Endothelial cell of umbilical vein (primary cell): ENCODE results near the gene SCG2. TPM values are rescaled to one million over a fixed set of nuclear protein-coding genes. Genes with fewer than 3 reads are reported as not detected.

ENCODE experiments used
- BruUV-seq: library from RNA; stranded (reverse); fragments of 400-500 nt; replicated peaks from 2 replicates; lab custom pipeline; 2021; lab: Mats Ljungman, UMichigan
- CTCF ChIA-PET: fragments of 300-600, 350-600 bp; sonication (Branson Sonifier 250); formaldehyde crosslinking; loops from one replicate; lab custom pipeline; 2021; ENCODE audit warnings: antibody characterized with exemption, inconsistent platforms; lab: Charles Lee
- POLR2A ChIA-PET: fragments of 300-600, 350-600 bp; sonication (Branson Sonifier 250); formaldehyde crosslinking; loops from one replicate; lab custom pipeline; 2021; ENCODE audit warnings: antibody characterized with exemption, inconsistent platforms; lab: Charles Lee
- DNase-seq: peaks from one replicate; pipeline ENCODE4 v3.0.0-alpha.2; 2011; ENCODE audit warnings: low read depth, low spot score
- FAIRE-seq: peaks from 2 replicates; lab custom pipeline; 2011; peaks lifted over from hg19 to GRCh38; lab: Jason Lieb, UNC
- H2AFZ ChIP-seq: 2 replicates; pipeline ENCODE4 v1.6.0; 2012; ENCODE audit warnings: low read depth, low read length, control low read depth, inconsistent platforms
- H3K27ac ChIP-seq: 2 replicates; pipeline ENCODE4 v1.5.1; 2011; ENCODE audit warnings: low read depth, mild to moderate bottlenecking, control low read depth, low read length, moderate library complexity; ENCODE audit not compliant: insufficient read depth
- H3K27me3 ChIP-seq, 2 experiments: 2 replicates each; pipeline versions ENCODE4 v1.6.0 to v1.6.1; 2011; ENCODE audit warnings: low read length in 2 of 2, mixed read lengths in 1 of 2; ENCODE audit not compliant: control insufficient read depth in 2 of 2, insufficient read depth in 2 of 2
- H3K36me3 ChIP-seq, 2 experiments: 2 replicates in 1 of 2; 3 replicates in 1 of 2; pipeline ENCODE4 v1.5.1; 2011; ENCODE audit warnings: low read length in 2 of 2, mild to moderate bottlenecking in 1 of 2, moderate library complexity in 1 of 2; ENCODE audit not compliant: control insufficient read depth in 2 of 2, insufficient read depth in 2 of 2; ENCODE audit errors: extremely low read depth in 1 of 2
- H3K4me1 ChIP-seq: 3 replicates; pipeline ENCODE4 v1.5.1; 2011; ENCODE audit warnings: mild to moderate bottlenecking, low read length; ENCODE audit not compliant: control insufficient read depth, insufficient read depth; ENCODE audit errors: extremely low read depth
- H3K4me2 ChIP-seq: 2 replicates; pipeline ENCODE4 v1.6.1; 2011; ENCODE audit warnings: low read length, control low read depth, mixed read lengths; ENCODE audit not compliant: insufficient read depth
- H3K4me3 ChIP-seq, 3 experiments: fragments of 200-600 bp in 1 of 3; sonication (generic), shearing (Covaris generic) in 1 of 3; replicated peaks in 1 of 3; 2 replicates each; pipeline ENCODE4 v1.5.1; 2011 to 2016; ENCODE audit warnings: control low read depth in 3 of 3, low read length in 3 of 3, mild to moderate bottlenecking in 2 of 3, inconsistent platforms in 1 of 3, low read depth in 1 of 3, moderate library complexity in 1 of 3; ENCODE audit not compliant: insufficient read depth in 1 of 3
- H3K79me2 ChIP-seq: 2 replicates; pipeline ENCODE4 v1.6.0; 2012; ENCODE audit warnings: low read length, inconsistent platforms; ENCODE audit not compliant: control insufficient read depth, insufficient read depth
- H3K9ac ChIP-seq: replicated peaks from 2 replicates; pipeline ENCODE3; 2011; ENCODE audit warnings: low read length, control low read depth; ENCODE audit not compliant: insufficient read depth; ENCODE audit errors: extremely low read depth
- H3K9me1 ChIP-seq: replicated peaks from 3 replicates; pipeline ENCODE4 v1.6.0; 2011; ENCODE audit warnings: mild to moderate bottlenecking, low read length; ENCODE audit not compliant: control insufficient read depth, insufficient read depth; ENCODE audit errors: extremely low read depth
- H3K9me3 ChIP-seq: replicated peaks from 2 replicates; pipeline ENCODE4 v1.5.1; 2012; ENCODE audit warnings: low read length, inconsistent platforms; ENCODE audit not compliant: control insufficient read depth, insufficient read depth
- H4K20me1 ChIP-seq: replicated peaks from 2 replicates; pipeline ENCODE3; 2011; ENCODE audit warnings: mild to moderate bottlenecking, low read length; ENCODE audit not compliant: control insufficient read depth, insufficient read depth; ENCODE audit errors: extremely low read depth
- EZH2 ChIP-seq: IDR thresholded peaks from 2 replicates; pipeline ENCODE4 v1.6.1; 2012; ENCODE audit warnings: borderline replicate concordance, low read depth, mild to moderate bottlenecking, moderate library complexity, low read length, inconsistent platforms; ENCODE audit not compliant: severe bottlenecking
- FOS ChIP-seq: IDR thresholded peaks from 2 replicates; pipeline ENCODE4 v1.6.1; 2011; ENCODE audit warnings: mild to moderate bottlenecking, low read length, moderate library complexity, borderline replicate concordance; ENCODE audit not compliant: insufficient read depth
- GATA2 ChIP-seq: IDR thresholded peaks from 2 replicates; pipeline ENCODE4 v1.7.0; 2011; ENCODE audit warnings: low read depth, mild to moderate bottlenecking, moderate library complexity, mixed read lengths, low read length; ENCODE audit not compliant: insufficient read length, insufficient read depth
- JUN ChIP-seq: IDR thresholded peaks from 2 replicates; pipeline ENCODE4 v1.6.1; 2011; ENCODE audit warnings: borderline replicate concordance, low read depth; ENCODE audit not compliant: insufficient read length, insufficient read depth
- MYC ChIP-seq: IDR thresholded peaks from one replicate; pipeline ENCODE4 v1.6.1; 2011; ENCODE audit warnings: mild to moderate bottlenecking, low read depth, low read length
- POLR2A ChIP-seq: IDR thresholded peaks from 2 replicates; pipeline ENCODE4 v1.6.1; 2012; ENCODE audit warnings: low read depth, mild to moderate bottlenecking, control low read depth, low read length
- POLR2AphosphoS5 ChIP-seq: IDR thresholded peaks from 2 replicates; pipeline ENCODE4 v1.6.1; 2012; ENCODE audit warnings: low read depth, mild to moderate bottlenecking, control low read depth, low read length, moderate library complexity; ENCODE audit not compliant: insufficient read depth
- dilution Hi-C: fragments of 300-500 bp; cut with MboI; formaldehyde crosslinking; loops from one replicate; pipeline ENCODE4 v1.15.0; 2019; ENCODE audit warnings: low sequenced_read_pairs; ENCODE audit not compliant: extremely low pct_ligation_motif_present
- intact Hi-C: fragments of 100-400 bp; cut with micrococcal nuclease; formaldehyde crosslinking; loops from one replicate; pipeline ENCODE4 v1.10.0; 2022
- polyA plus RNA-seq, 4 experiments: library from polyadenylated mRNA; depleted of rRNA in 3 of 4; stranded (reverse) in 3 of 4; unstranded in 1 of 4; fragments of >200 nt; gene quantifications; 2 replicates each; pipeline versions ENCODE4 v1.2.1 to v1.2.3, GENCODE V29; 2011 to 2012; ENCODE audit warnings: missing spikeins in 1 of 4
- total RNA-seq: library from RNA; stranded (reverse); gene quantifications from 2 replicates; pipeline ENCODE4 v1.2.3, GENCODE V29; 2021
- TF ChIP-seq, protein P1 (sequence below), 2 donors: IDR thresholded peaks; 1 replicate in 1 of 2; 2 replicates in 1 of 2; pipeline ENCODE4 v1.5.1; 2011; ENCODE audit warnings: low read length in 2 of 2, mild to moderate bottlenecking in 2 of 2, moderate library complexity in 2 of 2, control low read depth in 1 of 2, inconsistent platforms in 1 of 2, low read depth in 1 of 2; ENCODE audit not compliant: insufficient read depth in 1 of 2; ENCODE audit errors: extremely low read depth in 1 of 2
- TF ChIP-seq, protein P2 (sequence below): IDR thresholded peaks from 2 replicates; pipeline ENCODE4 v1.6.1; 2011; ENCODE audit not compliant: insufficient read depth, insufficient read length

SCG2 gene
- total and polyA plus RNA-seq, 2 donors (not counting 3 experiments of a cell fraction or from before 2014, with no cell fraction given), result not detected

DNA sequence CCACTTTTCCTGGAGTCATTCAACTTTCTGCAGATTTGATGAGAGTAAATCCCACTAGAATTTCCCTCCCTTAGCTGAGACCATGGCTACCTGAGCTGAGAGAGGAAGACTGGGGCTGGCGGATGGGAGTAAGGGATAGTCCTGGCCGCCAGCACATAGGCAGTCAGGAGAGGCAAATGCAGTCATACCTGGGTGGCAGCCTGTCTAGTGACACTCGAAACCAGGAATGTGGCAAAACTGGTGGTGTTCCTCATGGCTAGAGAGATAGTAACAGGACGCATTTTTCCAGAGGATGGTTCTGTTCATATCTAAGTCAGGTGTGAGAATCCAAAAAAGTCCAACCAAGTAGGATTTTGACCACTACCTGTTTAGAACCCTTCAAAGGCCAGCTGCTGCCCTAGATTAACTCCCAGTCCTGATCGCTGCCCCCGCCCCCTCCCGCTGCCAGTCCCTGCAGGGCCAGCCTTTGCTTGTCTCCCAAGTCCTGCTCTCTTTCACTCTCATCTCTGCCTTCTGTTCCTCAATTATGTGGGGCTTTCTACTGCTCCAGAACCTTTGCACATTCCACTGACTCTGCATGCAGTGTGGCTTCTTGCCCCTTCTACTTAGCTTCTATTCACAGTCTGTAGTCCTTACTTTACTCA lies 17.4 kb upstream of the SCG2 start:
- Histone ChIP-seq H4K20me1 (no peaks in the 10 kb centered on the region), H3K79me2 (no peaks in the 10 kb centered on the region), H3K27me3 (peaks cover 11% of the 10 kb centered on the region in 2 experiments), H3K9ac (no peak overlapping the region), H3K4me3 (no peak overlapping the region), H3K4me2 (no peak overlapping the region), H2AFZ (no peak overlapping the region), H3K27ac (no peak overlapping the region), H3K9me1 (no peaks in the 10 kb centered on the region), H3K4me1 (no peaks in the 10 kb centered on the region), H3K9me3 (no peaks in the 10 kb centered on the region), H3K36me3 (no peaks in the 10 kb centered on the region)
- TF ChIP-seq JUN (no peak), EZH2 (no peak), MYC (no peak), FOS (no peak), POLR2A (no peak), GATA2 (no peak), POLR2AphosphoS5 (no peak)
- TF ChIP-seq, protein P1, sequence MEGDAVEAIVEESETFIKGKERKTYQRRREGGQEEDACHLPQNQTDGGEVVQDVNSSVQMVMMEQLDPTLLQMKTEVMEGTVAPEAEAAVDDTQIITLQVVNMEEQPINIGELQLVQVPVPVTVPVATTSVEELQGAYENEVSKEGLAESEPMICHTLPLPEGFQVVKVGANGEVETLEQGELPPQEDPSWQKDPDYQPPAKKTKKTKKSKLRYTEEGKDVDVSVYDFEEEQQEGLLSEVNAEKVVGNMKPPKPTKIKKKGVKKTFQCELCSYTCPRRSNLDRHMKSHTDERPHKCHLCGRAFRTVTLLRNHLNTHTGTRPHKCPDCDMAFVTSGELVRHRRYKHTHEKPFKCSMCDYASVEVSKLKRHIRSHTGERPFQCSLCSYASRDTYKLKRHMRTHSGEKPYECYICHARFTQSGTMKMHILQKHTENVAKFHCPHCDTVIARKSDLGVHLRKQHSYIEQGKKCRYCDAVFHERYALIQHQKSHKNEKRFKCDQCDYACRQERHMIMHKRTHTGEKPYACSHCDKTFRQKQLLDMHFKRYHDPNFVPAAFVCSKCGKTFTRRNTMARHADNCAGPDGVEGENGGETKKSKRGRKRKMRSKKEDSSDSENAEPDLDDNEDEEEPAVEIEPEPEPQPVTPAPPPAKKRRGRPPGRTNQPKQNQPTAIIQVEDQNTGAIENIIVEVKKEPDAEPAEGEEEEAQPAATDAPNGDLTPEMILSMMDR (IDR thresholded peaks at IDR 0.05; ENCODE audit: extremely low read depth in 1 of 2, insufficient read depth in 1 of 2, low read depth in 1 of 2, low read length in 2 of 2), result no peak
- TF ChIP-seq, protein P2, sequence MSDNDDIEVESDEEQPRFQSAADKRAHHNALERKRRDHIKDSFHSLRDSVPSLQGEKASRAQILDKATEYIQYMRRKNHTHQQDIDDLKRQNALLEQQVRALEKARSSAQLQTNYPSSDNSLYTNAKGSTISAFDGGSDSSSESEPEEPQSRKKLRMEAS, result no peak
- POLR2A ChIA-PET, result no interaction called here
- intact Hi-C loops, result loop anchor here (10.0 kb wide), 2 partner anchors 375 to 515 kb away; no protein-coding TSS in a partner anchor
- CTCF ChIA-PET, result no interaction called here
- BruUV-seq, result no TSS peak
- FAIRE-seq (no peak), DNase-seq (no peak)
- dilution Hi-C loops, result no loop called here
